ENCODE data around the gene NME5.

NME5 gene

DNA sequence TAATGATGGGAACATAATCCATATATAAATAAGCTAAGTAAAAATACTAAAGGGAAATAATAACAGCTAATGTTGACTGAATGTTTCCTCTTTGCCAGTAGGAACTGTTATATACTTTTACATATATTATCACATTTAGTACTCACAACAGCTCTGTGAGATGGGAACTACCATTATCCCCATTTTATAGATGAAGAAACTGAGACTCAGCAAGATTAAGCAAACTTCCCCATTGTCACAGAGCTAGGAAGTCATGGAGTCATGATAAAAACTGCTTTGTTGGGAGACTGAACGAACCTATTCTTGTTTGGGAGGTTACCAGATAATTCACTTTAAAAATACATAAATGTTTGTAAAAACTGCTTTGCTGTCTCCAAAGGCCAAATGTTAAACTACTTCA, 32.0 kb downstream of the NME5 start:
- Histone ChIP-seq H3K4me1 (ENCODE audit: control insufficient read depth, insufficient read depth, low read length, poor library complexity, severe bottlenecking) (no peaks in the 10 kb centered on the region), H3K27me3 (replicated peaks; ENCODE audit: control insufficient read depth, insufficient read depth, low read length, poor library complexity, severe bottlenecking) (no peaks in the 10 kb centered on the region), H3K27ac (ENCODE audit: insufficient read depth, low read length, poor library complexity, severe bottlenecking) (no peak overlapping the region), H3K36me3 (ENCODE audit: control insufficient read depth, insufficient read depth, low read length) (no peaks in the 10 kb centered on the region), H3K4me3 (ENCODE audit: insufficient read depth, low read depth, low read length, poor library complexity, severe bottlenecking) (no peak overlapping the region), H3K9me3 (ENCODE audit: control insufficient read depth, low read length) (no peaks in the 10 kb centered on the region)
- DNase-seq = no peak

DNA sequence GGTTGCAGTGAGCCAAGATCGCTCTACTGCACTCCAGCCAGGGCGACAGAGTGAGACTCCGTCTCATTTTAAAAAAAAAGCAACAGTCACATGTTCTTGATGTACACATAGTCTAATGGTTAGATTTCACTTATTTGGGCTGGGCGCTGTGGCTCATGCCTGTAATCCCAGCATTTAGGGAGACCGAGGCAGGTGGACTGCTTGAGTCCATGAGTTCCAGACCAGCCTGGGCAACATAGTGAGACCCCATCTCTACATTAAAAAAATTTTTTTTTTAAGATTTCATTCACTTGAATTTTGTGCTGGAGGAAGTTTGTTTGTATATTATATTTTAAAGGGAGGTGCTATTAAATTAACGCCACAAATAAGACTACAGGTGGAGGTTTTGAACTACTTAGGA, 33.5 kb downstream of the NME5 start:
- H3K27ac ChIP-seq (ENCODE audit: insufficient read depth, low read length, poor library complexity, severe bottlenecking) = no peak overlapping the region

DNA sequence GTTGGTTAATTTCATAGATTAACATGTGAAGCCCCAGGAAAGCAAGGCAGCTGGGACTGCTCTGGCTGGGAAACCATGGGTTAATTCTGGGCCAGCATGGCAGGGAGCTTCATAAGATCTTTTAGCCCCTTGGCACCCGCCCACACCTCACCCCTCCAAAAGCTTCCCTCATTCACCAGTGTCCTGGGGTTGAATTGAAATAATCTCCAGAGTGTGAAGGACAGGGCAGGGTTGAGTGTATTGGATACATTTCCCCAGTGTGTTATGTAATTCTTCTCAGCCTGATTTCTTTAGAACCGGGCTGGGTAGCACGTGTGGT, 36.0 kb downstream of the NME5 start:
- no peaks in the 10 kb centered on the region for H3K36me3 ChIP-seq (ENCODE audit: control insufficient read depth, insufficient read depth, low read length)
- no peak overlapping the region for H3K4me3 ChIP-seq (ENCODE audit: insufficient read depth, low read depth, low read length, poor library complexity, severe bottlenecking)
- H3K27ac ChIP-seq (ENCODE audit: insufficient read depth, low read length, poor library complexity, severe bottlenecking) = no peak overlapping the region
- H3K4me1 ChIP-seq (ENCODE audit: control insufficient read depth, insufficient read depth, low read length, poor library complexity, severe bottlenecking) = no peaks in the 10 kb centered on the region
- H3K9me3 ChIP-seq (ENCODE audit: control insufficient read depth, low read length) = no peaks in the 10 kb centered on the region
- DNase-seq = no peak
- no peaks in the 10 kb centered on the region for H3K27me3 ChIP-seq (replicated peaks; ENCODE audit: control insufficient read depth, insufficient read depth, low read length, poor library complexity, severe bottlenecking)

More for the DNA sequence above, 33.5 kb downstream of the NME5 start:
- no peaks in the 10 kb centered on the region for H3K9me3 ChIP-seq (ENCODE audit: control insufficient read depth, low read length)
- H3K4me3 ChIP-seq (ENCODE audit: insufficient read depth, low read depth, low read length, poor library complexity, severe bottlenecking) = no peak overlapping the region
- H3K36me3 ChIP-seq (ENCODE audit: control insufficient read depth, insufficient read depth, low read length) = no peaks in the 10 kb centered on the region
- no peaks in the 10 kb centered on the region for H3K27me3 ChIP-seq (replicated peaks; ENCODE audit: control insufficient read depth, insufficient read depth, low read length, poor library complexity, severe bottlenecking)
- DNase-seq = no peak
- no peaks in the 10 kb centered on the region for H3K4me1 ChIP-seq (ENCODE audit: control insufficient read depth, insufficient read depth, low read length, poor library complexity, severe bottlenecking)

DNA sequence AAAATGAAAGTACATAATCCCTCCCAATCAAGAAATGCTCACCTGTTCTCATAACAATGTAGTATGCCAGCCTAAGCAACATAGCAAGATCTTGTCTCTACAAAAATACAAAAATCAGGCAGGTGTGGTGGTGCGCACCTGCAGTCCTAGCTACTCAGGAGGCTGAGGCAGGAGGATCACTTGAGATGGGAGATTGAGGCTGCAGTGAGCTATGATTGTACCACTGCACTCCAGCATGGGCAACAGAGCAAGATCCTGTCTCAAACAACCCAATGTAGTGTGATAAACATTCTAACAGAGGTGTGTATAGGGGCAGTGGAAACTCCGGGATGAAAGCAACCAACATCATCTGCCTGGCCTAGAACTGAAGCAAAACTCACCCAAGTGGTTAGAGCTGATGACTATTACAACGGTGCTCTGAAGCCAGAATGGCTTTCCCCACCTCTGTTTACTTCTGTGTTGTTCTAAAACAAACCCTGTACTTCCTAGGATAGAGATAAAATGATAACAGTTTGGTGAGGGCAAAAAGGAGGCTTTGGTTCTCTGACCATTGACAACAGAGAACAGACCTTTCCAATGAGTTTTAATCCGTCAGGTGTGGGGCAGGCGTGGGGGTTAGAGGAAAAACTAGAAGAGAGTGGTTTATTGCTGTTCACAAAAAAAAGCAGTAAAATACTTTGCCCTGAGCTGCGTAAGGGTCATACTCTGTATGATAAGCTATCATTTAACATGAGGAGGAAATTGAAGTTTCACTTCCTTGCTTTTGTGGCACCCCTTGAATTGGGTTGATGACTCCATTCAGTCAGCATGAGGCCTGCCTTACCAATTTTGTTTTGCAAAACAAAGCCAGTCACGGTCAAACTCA, 36.5 kb downstream of the NME5 start:
- Histone ChIP-seq H3K27me3 (replicated peaks; ENCODE audit: control insufficient read depth, insufficient read depth, low read length, poor library complexity, severe bottlenecking) (no peaks in the 10 kb centered on the region), H3K4me3 (ENCODE audit: insufficient read depth, low read depth, low read length, poor library complexity, severe bottlenecking) (no peak overlapping the region), H3K9me3 (ENCODE audit: control insufficient read depth, low read length) (no peaks in the 10 kb centered on the region), H3K36me3 (ENCODE audit: control insufficient read depth, insufficient read depth, low read length) (no peaks in the 10 kb centered on the region), H3K4me1 (ENCODE audit: control insufficient read depth, insufficient read depth, low read length, poor library complexity, severe bottlenecking) (no peaks in the 10 kb centered on the region), H3K27ac (ENCODE audit: insufficient read depth, low read length, poor library complexity, severe bottlenecking) (no peak overlapping the region)
- DNase-seq = no peak

DNA sequence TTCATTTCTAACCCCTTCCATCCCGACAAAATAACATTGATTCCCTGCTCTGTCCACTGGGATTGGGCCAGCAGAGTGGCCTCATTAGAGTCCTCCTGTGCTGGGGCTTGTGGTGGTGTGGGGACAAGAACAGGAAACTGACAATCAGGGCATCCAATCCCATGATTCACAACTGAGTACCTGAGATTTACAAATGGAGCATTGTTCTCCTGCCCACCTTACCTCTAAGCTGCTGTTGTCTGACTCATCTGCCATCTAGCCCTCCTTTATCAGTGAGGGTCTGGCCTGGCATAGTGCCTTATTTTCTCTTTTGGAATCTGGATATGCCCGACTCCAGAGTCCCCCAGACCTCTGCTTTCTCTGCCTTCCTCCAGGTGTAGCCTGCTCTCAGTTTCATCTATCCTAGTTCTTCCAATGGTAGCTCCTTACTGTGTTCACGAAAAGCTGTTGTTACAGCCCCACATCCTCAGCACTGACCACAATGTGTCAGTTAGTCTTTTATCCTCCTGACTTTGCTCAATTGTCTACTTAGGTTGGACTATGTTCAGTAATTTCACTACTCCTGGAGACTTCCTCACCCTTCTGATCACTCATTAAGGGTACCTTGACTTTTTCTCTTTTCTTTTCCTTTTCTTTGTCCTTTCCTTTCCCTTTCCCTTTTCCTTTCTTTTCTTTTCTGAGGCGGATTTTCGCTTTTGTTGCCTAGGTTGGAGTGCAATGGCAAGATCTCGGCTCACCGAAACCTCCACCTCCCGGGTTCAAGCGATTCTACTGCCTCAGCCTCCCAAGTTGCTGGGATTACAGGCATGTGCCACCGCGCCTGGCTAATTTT, 42.0 kb downstream of the NME5 start:
- no peaks in the 10 kb centered on the region for H3K36me3 ChIP-seq (ENCODE audit: control insufficient read depth, insufficient read depth, low read length)
- H3K9me3 ChIP-seq (ENCODE audit: control insufficient read depth, low read length) = no peaks in the 10 kb centered on the region
- no peaks in the 10 kb centered on the region for H3K27me3 ChIP-seq (replicated peaks; ENCODE audit: control insufficient read depth, insufficient read depth, low read length, poor library complexity, severe bottlenecking)
- no peak overlapping the region for H3K4me3 ChIP-seq (ENCODE audit: insufficient read depth, low read depth, low read length, poor library complexity, severe bottlenecking)
- no peaks in the 10 kb centered on the region for H3K4me1 ChIP-seq (ENCODE audit: control insufficient read depth, insufficient read depth, low read length, poor library complexity, severe bottlenecking)
- H3K27ac ChIP-seq (ENCODE audit: insufficient read depth, low read length, poor library complexity, severe bottlenecking) = no peak overlapping the region
- no peak for DNase-seq

DNA sequence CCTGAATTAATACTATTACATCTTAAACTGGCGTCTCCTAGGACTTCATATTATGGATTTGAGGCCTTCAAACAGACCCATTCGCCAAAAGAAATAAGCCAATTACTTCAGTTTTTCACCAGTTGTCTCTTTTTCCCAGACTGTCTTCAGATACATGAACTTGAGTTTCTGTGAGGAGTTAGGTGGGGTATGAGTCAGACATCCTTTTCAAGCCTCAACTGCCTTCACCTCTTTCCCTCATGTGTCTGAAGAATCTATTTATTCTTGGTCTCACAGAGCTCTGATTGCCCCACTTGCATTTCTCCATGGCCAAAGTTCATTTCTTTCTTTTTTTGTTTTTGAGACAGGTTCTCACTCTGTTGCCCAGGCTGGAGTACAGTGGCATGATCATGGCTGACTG, 42.9 kb downstream of the NME5 start:
- H3K4me1 ChIP-seq (ENCODE audit: control insufficient read depth, insufficient read depth, low read length, poor library complexity, severe bottlenecking) = no peaks in the 10 kb centered on the region
- H3K27ac ChIP-seq (ENCODE audit: insufficient read depth, low read length, poor library complexity, severe bottlenecking) = no peak overlapping the region
- no peaks in the 10 kb centered on the region for H3K9me3 ChIP-seq (ENCODE audit: control insufficient read depth, low read length)
- H3K27me3 ChIP-seq (replicated peaks; ENCODE audit: control insufficient read depth, insufficient read depth, low read length, poor library complexity, severe bottlenecking) = no peaks in the 10 kb centered on the region
- DNase-seq = no peak
- H3K36me3 ChIP-seq (ENCODE audit: control insufficient read depth, insufficient read depth, low read length) = no peaks in the 10 kb centered on the region
- H3K4me3 ChIP-seq (ENCODE audit: insufficient read depth, low read depth, low read length, poor library complexity, severe bottlenecking) = no peak overlapping the region

DNA sequence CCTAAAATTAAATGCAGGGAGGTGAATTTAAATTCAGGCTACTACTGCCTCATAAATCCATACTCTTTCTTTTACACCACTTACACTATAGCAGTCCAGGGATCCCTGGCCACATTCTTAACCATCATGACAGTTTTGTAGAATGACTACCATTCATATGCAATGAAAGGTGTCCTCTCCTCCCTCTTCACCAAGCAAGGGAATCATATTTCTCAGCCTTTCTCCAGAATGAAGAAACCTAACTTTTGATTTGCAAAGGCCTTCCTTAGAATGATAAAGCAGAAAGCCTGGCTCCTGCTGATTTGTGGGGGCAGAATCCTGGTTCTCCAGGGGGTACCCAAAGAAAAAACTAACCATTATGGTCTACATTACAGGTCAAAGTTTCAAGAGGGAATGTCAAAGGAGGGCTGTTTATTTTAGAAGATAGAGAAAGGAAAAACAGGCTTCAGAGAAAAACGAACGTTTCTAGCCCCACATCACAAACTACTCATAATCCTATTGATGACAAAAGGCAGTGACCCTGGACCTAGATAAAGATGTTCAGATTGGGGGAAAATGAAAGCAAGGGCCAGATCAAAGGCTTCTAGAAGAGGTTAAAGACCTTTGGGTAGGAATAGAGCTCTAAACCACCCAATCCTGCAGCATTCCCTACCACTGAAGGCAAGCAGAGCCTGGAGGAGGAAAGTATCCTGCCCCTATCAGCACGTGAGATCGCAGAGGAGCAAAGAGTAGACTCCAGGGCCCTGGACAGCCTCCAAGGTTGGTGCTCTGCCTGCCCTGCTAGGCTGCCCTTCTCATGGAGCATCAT, 43.9 kb downstream of the NME5 start:
- H3K27me3 ChIP-seq (replicated peaks; ENCODE audit: control insufficient read depth, insufficient read depth, low read length, poor library complexity, severe bottlenecking) = no peaks in the 10 kb centered on the region
- H3K27ac ChIP-seq (ENCODE audit: insufficient read depth, low read length, poor library complexity, severe bottlenecking) = no peak overlapping the region
- H3K4me1 ChIP-seq (ENCODE audit: control insufficient read depth, insufficient read depth, low read length, poor library complexity, severe bottlenecking) = no peaks in the 10 kb centered on the region
- H3K9me3 ChIP-seq (ENCODE audit: control insufficient read depth, low read length) = no peaks in the 10 kb centered on the region
- no peak overlapping the region for H3K4me3 ChIP-seq (ENCODE audit: insufficient read depth, low read depth, low read length, poor library complexity, severe bottlenecking)
- DNase-seq = no peak
- H3K36me3 ChIP-seq (ENCODE audit: control insufficient read depth, insufficient read depth, low read length) = no peaks in the 10 kb centered on the region

DNA sequence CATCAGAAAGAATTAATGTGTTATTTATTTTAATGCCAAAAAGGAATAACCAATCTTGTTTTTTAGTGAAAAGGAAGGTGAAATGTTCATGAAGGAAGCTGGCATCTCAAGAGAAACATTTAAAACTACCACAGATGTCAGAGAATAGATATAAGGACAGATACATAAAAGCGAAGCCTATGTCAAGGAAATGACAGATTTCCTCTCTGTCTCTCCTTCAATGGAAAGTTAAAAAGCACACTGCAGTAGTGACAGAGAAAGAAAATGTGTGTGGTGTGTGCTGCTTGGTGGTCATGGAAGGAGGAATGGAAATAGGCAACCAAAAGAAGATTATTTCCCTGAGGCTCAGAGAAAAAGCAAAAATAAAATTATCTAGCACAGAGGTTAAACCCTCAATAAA, 46.2 kb downstream of the NME5 start:
- Histone ChIP-seq H3K4me3 (ENCODE audit: insufficient read depth, low read depth, low read length, poor library complexity, severe bottlenecking) (no peak overlapping the region), H3K4me1 (ENCODE audit: control insufficient read depth, insufficient read depth, low read length, poor library complexity, severe bottlenecking) (no peaks in the 10 kb centered on the region), H3K27ac (ENCODE audit: insufficient read depth, low read length, poor library complexity, severe bottlenecking) (no peak overlapping the region), H3K27me3 (replicated peaks; ENCODE audit: control insufficient read depth, insufficient read depth, low read length, poor library complexity, severe bottlenecking) (no peaks in the 10 kb centered on the region), H3K9me3 (ENCODE audit: control insufficient read depth, low read length) (no peaks in the 10 kb centered on the region), H3K36me3 (ENCODE audit: control insufficient read depth, insufficient read depth, low read length) (no peaks in the 10 kb centered on the region)
- DNase-seq = no peak

DNA sequence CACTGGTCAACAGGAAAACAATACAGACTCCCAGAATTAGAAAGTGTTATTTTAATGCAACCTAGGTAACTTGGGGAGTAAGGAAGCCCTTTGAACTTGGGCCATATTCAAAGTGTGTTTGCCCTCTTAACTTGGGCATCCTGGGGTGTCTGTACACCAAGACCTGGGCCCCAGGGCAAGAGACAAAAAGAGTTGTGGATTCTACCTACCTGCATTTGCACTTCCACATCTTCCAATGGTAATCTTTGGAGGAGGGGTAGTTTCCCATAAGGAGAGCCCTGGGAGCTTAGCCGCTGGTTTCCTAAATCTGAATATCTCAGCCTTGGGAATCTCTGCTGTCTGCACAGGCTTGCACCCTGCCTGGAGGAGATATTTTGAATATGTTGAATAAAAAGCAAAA, 46.9 kb downstream of the NME5 start:
- no peak overlapping the region for H3K27ac ChIP-seq (ENCODE audit: insufficient read depth, low read length, poor library complexity, severe bottlenecking)
- H3K4me1 ChIP-seq (ENCODE audit: control insufficient read depth, insufficient read depth, low read length, poor library complexity, severe bottlenecking) = no peaks in the 10 kb centered on the region
- DNase-seq = no peak
- no peak overlapping the region for H3K4me3 ChIP-seq (ENCODE audit: insufficient read depth, low read depth, low read length, poor library complexity, severe bottlenecking)
- no peaks in the 10 kb centered on the region for H3K36me3 ChIP-seq (ENCODE audit: control insufficient read depth, insufficient read depth, low read length)
- no peaks in the 10 kb centered on the region for H3K27me3 ChIP-seq (replicated peaks; ENCODE audit: control insufficient read depth, insufficient read depth, low read length, poor library complexity, severe bottlenecking)
- no peaks in the 10 kb centered on the region for H3K9me3 ChIP-seq (ENCODE audit: control insufficient read depth, low read length)

Data from effector memory CD4-positive, alpha-beta T cell (primary cell).